Stimulated activated CD4-positive, alpha-beta T cell treated with anti-CD3 and anti-CD28 coated beads, Interleukin-2, amount 100 ng/mL, for 24 hours (primary cell): ENCODE results near the gene NUTM1.

ENCODE experiments used
- DNase-seq, 2 donors: peaks; one replicate each; pipeline ENCODE4 v3.0.0-alpha.2; 2020

NUTM1 gene

GRCh38 chr15:34342737-34343575 is at the start of gene NUTM1, which contains the start of gene NOP10:
Gene NUTM1, plus strand, starts transcription at chr15:34343315. Its CDS starts 382 bp downstream, at chr15:34343697.
Gene NOP10, minus strand, starts transcription at chr15:34343136. Its CDS starts 63 bp downstream, at chr15:34343073.
- peak; percentile 98 for DNase-seq

- no peak for DNase-seq
These were observed 46.1 kb upstream of the NUTM1 start for GRCh38 chr15:34297059-34297458.

GRCh38 chr15:34301058-34301457 is 42.1 kb upstream of the NUTM1 start:
- DNase-seq: no peak

- DNase-seq: no peak
These were observed 38.5 kb upstream of the NUTM1 start for GRCh38 chr15:34304613-34305012.

GRCh38 chr15:34311563-34311962 is 31.6 kb upstream of the NUTM1 start:
- no peak for DNase-seq

- no peak for DNase-seq
These were observed 28.3 kb upstream of the NUTM1 start for GRCh38 chr15:34314491-34315490.

- DNase-seq: peak in 1 of 2 donors; percentile 24
These were observed 24.6 kb upstream of the NUTM1 start for GRCh38 chr15:34318277-34319079.

GRCh38 chr15:34323217-34323616 is 19.9 kb upstream of the NUTM1 start:
- no peak for DNase-seq

- DNase-seq: no peak
These were observed 18.2 kb upstream of the NUTM1 start for GRCh38 chr15:34324933-34325332.

- DNase-seq: no peak
These were observed 17.7 kb upstream of the NUTM1 start for GRCh38 chr15:34325368-34325767.

- DNase-seq: no peak
These were observed 15.2 kb upstream of the NUTM1 start for GRCh38 chr15:34327906-34328305.

- no peak for DNase-seq
These were observed 14.1 kb upstream of the NUTM1 start for GRCh38 chr15:34329006-34329405.

GRCh38 chr15:34330279-34330678 is 12.8 kb upstream of the NUTM1 start:
- no peak for DNase-seq

- DNase-seq: no peak
These were observed 11.3 kb upstream of the NUTM1 start for GRCh38 chr15:34331809-34332208.

- DNase-seq: no peak
These were observed 10.5 kb upstream of the NUTM1 start for GRCh38 chr15:34332553-34333120.

- DNase-seq: no peak
These were observed 8.4 kb upstream of the NUTM1 start for GRCh38 chr15:34334672-34335071.

GRCh38 chr15:34335176-34336032 is 7.7 kb upstream of the NUTM1 start:
- no peak for DNase-seq

GRCh38 chr15:34336231-34336990 is 6.7 kb upstream of the NUTM1 start:
- no peak for DNase-seq

- peak; percentile 17 to 37 for DNase-seq
These were observed 6.0 kb upstream of the NUTM1 start for GRCh38 chr15:34336991-34337556.
